HPDE6-E6E7 (cell line): ENCODE results near the gene TRAPPC13.
"Not testable (repeated sequence)": the region's sequence is repeated elsewhere in the genome, so short reads cannot be mapped to it uniquely, and the experiment has no call there.

Experiments
- DNase-seq: peaks from one replicate; pipeline ENCODE4 v3.0.0; 2011; ENCODE audit warnings: missing footprints; ENCODE audit errors: extremely low spot score

TRAPPC13 gene, protein sequence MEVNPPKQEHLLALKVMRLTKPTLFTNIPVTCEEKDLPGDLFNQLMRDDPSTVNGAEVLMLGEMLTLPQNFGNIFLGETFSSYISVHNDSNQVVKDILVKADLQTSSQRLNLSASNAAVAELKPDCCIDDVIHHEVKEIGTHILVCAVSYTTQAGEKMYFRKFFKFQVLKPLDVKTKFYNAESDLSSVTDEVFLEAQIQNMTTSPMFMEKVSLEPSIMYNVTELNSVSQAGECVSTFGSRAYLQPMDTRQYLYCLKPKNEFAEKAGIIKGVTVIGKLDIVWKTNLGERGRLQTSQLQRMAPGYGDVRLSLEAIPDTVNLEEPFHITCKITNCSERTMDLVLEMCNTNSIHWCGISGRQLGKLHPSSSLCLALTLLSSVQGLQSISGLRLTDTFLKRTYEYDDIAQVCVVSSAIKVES

DNA sequence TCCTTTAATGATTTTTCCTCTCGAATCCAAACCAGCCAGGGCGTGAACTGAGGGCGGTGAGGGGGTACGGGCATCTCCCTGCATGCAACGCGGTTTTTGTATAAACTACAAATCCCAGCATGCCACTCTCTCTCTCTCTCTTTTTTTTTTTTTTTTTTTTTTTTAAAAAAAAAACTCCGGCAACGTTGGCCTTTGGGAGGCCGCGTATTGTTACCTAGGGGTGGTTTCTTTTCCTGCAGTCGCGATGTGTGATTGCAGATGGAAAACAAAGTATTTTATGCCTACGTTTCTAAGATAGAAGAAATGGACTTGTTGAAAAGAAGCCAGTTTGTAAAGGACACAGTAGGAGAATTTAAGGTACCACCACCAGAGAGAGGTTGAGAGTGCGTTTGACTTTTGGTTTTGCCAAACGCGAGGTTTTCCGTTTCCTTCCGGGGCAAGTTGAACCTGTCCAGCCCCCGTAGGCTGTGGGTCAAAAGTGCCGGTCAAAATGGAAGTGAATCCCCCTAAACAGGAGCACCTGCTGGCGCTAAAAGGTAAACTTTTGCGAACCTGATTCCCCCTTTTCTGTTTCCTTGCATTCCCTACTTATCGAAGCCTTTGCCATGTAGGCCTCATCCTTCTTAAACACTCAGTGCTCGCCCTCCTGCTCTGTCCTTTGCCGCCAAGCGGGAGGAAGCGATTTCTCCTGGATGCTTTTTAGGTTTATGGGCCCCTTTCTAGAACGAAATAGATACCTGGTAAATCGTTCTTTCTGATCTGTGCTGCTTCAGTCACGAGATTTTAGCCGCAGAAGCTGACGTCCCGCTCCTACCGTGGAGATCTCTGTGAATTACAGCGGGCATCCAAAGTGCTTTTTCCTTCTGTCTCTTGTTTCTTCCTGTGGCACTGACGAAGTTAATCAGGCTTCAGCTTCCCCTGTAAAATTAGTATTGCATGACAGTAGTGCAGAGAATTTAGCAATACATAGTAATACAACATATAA is at the start of gene TRAPPC13, which contains the start of gene SHLD3:
Gene TRAPPC13, plus strand, starts transcription at position 457 of the 985 bp plus-strand sequence. Its CDS starts 34 bp downstream, at position 491.
Gene SHLD3, plus strand, starts transcription at position 457 of the 985 bp plus-strand sequence. CDS start 4,561 bp downstream, outside the sequence.
- DNase-seq, result peak; percentile 29

DNA sequence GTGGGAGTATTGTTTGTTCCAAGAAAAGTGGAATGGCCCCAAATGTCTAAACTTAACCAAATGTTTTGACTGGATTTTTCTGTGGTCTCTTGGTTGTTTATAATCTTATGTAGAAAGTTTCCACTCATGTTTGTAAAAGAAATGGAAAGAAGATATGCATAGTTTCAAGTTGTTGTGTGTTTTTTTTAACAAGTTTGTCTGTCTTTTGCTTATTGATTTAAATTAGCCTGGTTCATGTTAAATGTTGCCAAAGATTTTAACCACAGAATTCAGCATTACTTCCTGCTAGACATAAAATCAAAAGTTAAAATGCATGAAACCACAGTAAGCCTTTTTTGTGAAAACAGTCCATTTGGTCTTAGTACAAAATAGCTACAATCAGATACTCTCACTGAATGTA is 47.7 kb upstream of the TRAPPC13 start:
- no peak for DNase-seq

DNA sequence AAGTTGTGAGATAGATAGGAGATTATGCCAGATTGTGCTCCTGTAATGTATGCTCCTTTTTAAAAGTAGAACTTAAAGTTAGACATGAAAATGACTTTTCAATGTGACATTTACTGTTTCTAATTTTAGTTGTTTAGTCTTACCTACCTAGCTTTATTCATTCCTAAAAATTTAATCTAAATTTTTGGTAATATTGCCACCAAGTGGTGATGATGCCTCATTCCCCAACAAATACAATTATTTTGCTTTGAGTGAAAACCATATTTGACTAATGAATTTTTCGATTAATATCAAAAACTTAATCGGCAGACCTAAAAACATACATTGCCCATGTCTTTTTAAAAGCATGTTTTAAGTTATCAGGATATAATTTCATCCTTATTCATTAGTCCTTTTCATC is 36.1 kb upstream of the TRAPPC13 start:
- no peak for DNase-seq

DNA sequence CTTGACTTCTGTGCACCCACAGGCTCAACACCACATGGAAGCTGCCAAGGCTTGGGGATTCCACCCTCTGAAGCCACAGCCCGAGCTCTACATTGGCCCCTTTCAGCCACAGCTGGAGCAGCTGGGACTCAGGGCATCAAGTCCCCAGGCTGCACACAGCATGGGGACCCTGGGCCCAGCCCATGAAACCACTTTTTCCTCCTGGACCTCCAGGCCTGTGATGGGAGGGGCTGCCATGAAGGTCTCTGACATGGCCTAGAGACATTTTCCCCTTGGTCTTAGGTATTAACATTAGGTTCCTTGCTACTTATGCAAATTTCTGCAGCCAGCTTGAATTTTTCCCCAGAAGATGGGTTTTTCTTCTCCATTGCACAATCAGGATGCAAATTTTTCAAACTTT is 23.1 kb upstream of the TRAPPC13 start:
- not testable (repeated sequence) for DNase-seq

DNA sequence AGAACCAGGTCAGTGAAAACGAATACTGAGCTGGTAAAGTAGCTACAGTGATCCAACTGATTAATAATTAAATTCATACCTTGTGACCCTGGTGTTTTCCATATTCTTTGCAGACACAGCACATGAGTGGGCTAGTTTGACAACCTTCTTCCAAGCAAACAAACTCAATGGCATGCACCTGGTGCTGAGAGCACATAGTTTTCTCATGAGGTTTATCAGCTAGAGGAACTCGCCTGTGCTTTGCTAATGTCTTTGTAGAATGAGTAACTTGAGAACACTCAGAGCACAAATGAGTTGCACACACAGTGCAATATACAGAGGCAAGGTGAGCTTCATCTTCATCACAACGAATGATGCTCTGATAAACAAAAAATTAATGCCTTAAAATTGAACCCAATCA is 13.3 kb upstream of the TRAPPC13 start:
- peak; percentile 23 for DNase-seq

DNA sequence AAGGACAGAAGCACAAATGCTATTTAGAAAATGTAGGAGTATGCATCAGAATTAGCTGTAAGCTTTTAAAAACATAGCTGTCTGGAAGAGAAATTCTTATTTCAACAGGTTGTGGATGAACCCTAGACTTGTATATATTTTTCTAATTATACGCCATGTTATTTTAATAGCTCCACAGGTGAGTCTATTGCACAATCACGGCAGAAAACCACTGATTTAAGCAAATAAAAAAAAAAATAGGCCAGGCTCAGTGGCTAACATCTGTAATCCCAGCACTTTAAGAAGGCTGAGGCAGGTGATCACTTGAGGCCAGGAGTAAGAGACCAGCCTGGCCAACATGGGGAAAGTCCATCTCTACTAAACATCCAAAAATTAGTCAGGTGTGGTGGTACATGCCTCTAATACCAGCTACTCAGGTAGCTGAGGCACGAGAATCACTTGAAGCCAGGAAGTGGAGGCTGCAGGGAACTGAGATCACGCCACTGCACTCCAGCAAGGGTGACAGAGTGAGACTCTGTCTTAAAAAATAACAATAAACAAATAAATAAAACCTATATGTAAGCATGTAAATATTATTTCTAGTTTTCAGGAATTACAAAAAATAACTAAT is 12.4 kb upstream of the TRAPPC13 start:
- DNase-seq, result no peak

DNA sequence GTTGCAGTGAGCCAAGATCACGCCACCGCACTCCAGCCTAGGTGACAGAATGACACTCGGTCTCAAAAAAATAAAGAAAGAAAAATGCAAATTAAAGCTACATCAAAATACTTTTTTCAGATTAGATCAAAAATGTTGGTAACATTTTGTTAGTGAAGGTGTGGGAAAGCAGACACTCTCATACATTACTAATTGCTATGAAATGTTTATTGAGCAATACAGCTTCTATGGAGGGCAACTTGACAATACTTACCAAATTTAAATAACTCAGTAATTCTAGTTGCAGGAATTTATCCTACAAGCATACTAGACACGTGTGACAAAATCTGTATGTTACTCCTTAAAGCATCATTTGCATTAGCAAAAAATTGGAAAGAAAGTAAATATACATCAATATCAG is 4.8 kb upstream of the TRAPPC13 start:
- DNase-seq, result no peak

DNA sequence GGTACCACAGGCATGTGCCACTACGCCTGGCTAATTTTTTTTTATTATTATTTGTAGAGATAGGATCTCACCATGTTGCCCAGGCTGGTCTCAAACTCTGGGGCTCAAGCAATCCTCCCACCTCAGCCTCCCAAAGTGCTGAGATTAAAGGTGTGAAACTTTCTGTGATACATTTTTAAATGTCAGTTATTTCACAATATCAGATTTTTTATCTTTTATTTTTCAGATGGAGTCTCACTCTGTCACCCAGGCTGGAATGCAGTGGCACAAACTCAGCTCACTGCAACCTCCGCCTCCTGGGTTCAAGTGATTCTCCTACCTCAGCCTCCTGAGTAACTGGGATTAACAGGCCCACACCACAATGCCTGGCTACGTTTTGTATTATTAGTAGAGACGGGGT is 2.9 kb upstream of the TRAPPC13 start:
- DNase-seq, result not testable (repeated sequence)

DNA sequence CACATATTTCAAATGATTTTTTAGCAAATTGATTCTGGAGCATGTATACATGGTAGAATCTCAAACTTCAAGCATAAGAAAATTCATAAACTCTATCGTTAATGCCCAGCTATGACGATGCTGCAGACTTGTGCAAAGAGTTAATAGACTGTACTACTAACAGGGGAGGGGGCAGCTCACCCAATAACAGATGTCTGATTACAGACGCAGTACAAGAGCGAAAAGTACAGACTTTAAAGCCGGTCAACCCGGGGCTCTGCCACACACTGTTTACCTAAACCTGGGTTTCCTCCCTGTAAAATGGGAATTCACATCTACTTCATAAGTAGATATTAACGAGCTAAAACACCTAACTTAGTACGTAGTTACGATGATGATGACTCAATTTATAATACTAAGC is 1.3 kb upstream of the TRAPPC13 start:
- DNase-seq, result no peak

DNA sequence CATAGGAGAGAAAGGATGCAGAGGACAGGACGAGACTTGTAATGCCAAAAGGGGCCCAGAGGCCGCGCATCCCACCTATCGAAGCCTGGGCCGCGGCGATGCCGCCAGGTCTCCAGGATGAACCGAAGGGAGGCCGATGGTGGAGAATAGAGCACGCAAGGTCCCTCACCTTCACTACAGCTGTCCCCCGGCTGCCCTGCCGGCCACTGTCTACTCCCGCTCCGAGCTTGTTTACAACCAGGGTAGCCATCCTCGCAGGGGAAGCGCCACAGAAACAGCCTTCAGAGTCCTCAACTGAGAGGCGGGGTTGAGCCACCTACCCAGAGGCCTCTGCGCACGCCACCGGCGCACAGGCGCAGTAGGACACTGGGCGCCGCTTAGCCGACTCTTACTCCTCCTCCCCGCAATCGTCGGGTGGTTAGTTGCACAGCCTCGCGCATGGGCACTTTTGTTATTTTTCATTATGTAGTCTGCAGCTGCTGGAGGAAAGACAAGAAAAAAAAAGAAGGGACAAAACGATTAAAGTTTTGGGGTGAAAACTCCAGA is 729 bp upstream of the TRAPPC13 start, which contains the start of gene TRIM23:
Gene TRIM23, minus strand, starts transcription at position 309 of the 546 bp plus-strand sequence. Its CDS starts 59 bp downstream, at position 250.
- peak; percentile 84 for DNase-seq

DNA sequence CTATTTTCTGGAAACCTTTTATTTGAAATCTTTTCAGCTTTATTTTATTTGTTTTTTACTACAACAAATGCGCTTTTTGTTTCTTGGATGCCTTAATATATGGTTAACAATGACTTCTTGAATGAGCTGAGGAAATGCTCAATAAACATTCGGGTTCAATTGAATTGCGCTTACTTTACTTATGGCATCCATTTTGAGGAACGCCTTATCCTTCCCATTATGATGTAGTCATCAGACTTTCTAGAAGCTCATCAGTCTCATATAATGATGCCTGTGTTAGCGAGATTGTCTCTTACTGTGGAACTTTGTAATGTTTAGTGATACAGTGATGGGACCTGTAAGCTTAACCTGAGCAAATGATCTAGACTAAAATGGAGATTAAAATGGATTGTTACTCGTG is 916 bp downstream of the TRAPPC13 start:
- DNase-seq, result no peak

DNA sequence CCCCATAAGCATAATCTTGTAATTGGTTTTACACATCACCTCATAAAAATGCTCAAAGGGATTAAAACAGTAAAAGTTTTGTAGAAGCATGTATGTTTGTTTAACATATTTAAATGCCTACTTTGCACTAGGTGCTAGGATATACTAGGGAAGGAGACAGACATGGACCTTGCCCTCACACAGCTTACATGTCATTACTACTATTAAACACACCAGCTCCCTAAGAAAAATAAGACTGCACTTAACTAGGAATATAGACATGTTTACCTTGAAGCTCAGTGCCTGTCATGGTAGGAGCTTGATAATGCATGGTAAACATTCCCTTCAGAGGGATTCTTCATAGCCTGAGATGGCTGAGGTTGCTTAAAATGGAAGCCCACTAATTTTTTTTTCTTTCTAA is 6.2 kb downstream of the TRAPPC13 start:
- DNase-seq, result no peak

DNA sequence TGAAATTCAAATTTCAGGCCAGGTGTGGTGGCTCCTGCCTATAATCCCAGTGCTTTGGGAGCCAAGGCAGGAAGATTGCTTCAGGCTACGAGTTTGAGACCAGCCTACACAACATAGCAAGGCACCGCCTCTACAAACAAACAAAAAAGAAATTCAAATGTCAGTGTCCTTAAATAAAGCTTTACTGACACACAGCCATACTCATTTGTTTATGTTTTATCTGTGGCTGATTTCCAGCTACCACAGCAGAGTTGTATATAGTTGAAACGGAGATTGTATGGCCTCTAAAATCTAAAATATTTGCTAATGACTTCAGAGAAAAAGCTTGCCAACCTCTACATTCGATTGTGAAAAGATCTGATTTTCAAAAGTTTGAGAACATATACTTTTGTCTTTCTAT is 15.4 kb downstream of the TRAPPC13 start:
- no peak for DNase-seq

DNA sequence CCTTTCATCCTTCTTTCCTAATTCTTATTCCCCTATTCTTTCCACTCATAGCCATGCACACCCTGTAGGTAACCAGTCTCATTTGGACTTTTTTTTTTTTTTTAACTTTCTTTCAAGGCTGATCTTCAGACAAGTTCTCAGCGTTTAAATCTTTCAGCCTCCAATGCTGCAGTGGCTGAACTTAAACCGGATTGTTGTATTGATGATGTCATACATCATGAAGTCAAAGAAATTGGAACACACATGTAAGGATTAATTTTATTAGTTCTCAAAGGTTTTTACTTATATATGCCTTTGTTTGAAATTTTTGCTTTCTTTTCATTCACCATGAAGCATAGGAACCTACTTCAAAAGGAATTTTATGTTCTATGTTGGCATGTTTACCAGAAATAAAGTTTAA is 22.1 kb downstream of the TRAPPC13 start:
- DNase-seq, result no peak

DNA sequence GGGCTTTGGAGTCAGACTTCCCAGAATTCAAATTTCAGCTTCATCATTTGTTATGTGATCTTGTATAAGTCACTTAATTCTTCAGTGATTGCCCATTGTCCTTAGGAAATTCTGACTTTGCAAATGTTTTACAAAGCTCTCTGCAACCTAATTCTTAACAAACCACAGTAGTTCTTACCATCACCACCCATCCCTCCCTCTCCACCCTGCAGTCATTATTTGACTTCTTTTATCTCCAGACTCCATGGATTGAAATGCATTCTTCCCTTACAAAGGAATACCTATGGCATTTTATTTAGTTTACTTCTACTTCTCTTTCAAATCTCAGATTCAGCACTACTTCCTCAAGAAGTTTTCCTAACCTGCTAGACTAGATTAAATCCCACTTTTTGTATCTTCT is 23.1 kb downstream of the TRAPPC13 start:
- DNase-seq, result no peak

DNA sequence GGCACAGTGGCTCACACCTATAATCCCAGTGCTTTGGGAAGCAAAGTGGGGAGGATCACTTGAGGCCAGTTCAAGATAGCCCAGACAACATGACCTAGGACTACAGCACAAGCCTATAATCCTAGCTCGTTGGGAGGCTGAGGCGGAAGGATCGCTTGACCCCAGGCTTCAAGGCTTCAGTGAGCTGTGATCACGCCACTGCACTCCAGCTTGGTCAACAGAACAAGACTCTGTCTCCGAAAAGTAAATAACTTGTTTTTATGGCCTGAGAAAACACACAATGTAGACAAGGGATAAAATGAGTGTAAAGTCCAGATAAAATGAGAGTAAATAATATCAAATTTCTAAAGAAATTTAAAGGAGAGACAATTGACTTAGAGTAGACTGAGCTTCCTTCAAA is 26.3 kb downstream of the TRAPPC13 start:
- no peak for DNase-seq

DNA sequence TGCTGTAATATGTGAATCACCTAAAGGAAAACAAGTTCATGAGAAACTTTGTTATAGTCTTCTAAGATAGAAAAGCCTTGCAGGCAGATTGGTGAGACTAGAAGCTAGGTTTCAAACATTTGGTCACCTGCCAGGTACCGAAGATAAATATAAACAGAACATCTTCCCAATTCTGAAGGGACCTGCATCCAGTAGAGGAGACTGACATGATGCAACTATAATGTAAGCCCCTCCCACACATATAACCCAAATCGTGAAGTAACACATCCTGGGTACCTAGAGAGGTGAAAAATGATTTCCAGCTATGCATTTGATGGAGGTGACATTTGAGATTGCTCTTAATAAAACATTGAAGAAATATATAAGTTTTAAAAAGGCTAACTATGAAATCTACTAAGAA is 29.9 kb downstream of the TRAPPC13 start:
- no peak for DNase-seq

DNA sequence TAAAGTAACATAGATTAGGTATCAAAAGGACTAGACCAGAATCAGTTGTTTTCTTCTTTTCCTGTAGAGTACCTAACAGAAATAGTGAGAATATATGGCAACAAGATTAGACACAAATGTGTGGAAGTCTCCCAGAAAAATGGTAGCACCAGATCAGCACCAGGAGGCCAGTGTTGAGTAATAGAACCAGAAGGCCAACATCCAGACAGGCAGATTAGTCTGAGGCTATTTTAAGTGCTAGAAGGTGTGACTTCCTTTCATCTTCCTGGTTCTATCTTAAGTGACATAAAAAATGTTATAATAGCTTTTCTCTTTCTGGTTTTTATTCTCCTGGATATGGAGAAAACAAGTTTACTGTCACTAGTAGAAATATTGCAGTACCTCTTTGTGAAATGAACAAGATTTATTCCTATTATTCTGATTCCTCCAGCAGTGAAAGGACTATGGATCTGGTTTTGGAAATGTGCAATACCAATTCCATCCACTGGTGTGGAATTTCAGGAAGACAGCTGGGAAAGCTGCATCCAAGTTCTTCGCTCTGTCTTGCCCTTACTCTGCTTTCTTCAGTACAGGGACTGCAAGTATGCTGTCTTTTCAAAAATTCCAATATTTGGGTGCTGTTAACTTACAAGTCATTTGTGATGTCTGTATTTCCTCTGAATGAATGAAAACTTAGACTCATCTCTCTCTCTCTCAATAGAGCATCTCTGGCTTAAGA is 39.1 kb downstream of the TRAPPC13 start:
- DNase-seq, result no peak

DNA sequence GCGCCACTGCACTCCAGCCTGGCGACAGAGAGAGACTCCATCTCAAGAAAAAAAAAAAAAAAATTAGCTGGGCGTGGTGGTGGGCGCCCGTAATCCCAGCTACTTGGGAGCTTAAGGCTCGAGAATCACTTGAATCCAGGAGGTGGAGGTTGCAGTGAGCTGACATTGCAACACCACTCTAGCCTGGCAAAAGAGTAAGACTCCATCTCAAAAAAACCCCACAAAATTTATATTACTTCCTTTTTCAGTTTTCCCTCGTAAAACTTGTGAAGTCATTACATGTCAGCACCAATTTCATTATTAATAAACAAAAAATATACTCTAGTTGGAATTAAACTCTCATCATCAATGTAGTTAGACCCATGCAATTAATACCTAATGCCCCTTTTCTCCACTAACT is 43.9 kb downstream of the TRAPPC13 start:
- DNase-seq, result no peak

DNA sequence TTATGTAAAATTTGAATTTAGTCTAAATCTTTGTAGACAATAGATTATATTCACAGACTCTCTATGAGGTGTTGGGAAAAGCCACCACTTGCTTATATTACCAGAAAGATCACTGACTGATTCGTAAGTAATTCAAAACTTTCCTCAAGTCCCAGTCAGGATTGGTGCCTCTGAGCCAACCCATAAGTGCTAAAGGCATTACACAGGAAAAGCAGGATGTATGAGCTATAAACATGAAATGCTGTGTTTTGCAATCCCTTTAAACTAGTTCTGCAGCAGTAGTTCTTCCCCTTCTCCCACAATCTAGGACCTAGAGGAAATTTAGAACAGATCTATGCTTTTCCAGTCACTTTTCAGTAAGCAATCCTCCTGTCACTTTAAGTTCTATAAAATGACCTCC is 48.0 kb downstream of the TRAPPC13 start:
- peak; percentile 19 for DNase-seq

DNA sequence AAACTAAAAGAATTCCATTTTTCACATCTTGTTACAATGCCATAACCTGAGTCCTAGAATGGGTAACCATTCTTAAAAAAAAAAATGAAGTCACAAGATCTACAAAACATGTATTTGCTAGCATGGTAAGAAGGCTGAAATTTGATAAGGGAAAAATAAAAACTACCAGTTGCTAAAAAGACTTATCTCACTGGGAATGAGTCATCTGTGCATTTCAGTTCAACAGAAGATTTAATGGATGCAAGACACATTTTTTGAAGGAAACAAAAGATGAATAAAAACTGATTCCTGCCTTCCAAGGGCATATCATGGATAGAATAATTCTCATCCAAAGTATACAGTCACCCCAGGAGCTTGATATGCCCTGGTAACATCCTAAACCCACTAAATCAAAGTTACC is 49.9 kb downstream of the TRAPPC13 start:
- no peak for DNase-seq
